ENCODE data around the gene RPGRIP1. TPM values are rescaled to one million over a fixed set of nuclear protein-coding genes. Genes with fewer than 3 reads are reported as not detected.
"Not testable (repeated sequence)": the region's sequence is repeated elsewhere in the genome, so short reads cannot be mapped to it uniquely, and the experiment has no call there.

RPGRIP1 gene
- total RNA-seq, 2 experiments from 2014 or later, result not detected

DNA sequence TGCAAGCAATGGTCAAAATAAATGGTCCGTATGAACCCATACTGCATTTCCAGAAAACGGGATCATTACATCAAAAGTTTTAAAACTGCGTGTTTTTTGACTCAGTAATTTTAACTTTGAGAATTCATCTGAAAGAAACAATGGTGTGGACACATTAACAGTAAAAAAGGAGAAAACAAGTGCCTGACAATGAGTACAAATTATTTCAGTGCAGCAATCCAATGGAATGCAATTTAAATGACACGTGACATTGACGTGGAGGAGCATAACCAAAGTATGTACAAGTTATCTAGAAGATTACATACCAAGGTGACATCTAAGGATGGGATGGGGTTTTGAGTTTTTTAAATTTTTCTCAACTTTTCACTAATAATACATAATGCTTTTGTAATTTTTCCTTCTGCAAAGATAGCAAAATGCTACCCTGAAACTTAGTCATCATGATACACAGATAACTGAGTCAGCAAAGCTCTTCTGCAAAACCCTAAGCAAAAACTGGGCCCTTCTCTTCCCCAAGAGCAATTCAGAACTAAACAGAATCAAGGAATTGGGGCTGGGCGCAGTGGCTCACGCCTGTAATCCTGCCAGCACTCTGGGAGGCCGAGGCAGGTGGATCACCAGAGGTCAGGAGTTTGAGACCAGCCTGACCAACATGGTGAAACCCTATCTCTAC, 31.0 kb upstream of the RPGRIP1 start:
- Mint-ChIP-seq H3K4me1 (peaks cover 61% of the 10 kb centered on the region), H3K27me3 (no peaks in the 10 kb centered on the region), H3K9me3 (no peaks in the 10 kb centered on the region), H3K4me3 (no peak overlapping the region), H3K36me3 (ENCODE audit: low read depth) (peaks cover 81% of the 10 kb centered on the region), H3K27ac (no peak overlapping the region)
- POLR2A ChIA-PET, result interaction anchor here (8.4 kb wide), 1 partner anchor 13 kb away, joined by 61 read pairs; no protein-coding TSS in a partner anchor
- CTCF ChIA-PET, result interaction anchor here (0.7 kb wide), 1 partner anchor 327 kb away, joined by 4 read pairs; no protein-coding TSS in a partner anchor
- no peak for DNase-seq

DNA sequence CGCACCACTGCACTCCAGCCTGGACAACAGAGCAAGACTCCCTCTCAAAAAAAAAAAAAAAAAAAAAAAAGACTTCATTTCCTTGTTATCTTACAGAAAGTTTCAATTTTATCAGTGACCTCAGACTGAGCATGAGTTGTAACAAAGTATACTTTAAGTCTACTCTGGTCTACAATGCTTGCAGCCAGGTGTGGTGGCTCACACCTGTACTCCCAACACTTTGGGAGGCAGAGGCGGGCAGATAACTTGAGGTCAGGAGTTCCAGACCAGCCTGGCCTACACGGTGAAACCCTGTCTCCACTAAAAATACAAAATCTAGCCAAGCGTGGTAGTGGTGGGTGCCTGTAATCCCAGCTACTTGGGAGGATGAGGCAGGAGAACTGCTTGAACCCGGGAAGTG, 28.7 kb upstream of the RPGRIP1 start:
- Mint-ChIP-seq H3K27ac (no peak overlapping the region), H3K4me1 (peaks cover 61% of the 10 kb centered on the region), H3K4me3 (no peak overlapping the region), H3K36me3 (ENCODE audit: low read depth) (peaks cover 80% of the 10 kb centered on the region), H3K27me3 (no peaks in the 10 kb centered on the region), H3K9me3 (no peaks in the 10 kb centered on the region)
- CTCF ChIA-PET, result no interaction called here
- POLR2A ChIA-PET, result interaction anchor here (1.8 kb wide), 1 partner anchor 14 kb away, joined by 6 read pairs; no protein-coding TSS in a partner anchor
- no peak for DNase-seq

DNA sequence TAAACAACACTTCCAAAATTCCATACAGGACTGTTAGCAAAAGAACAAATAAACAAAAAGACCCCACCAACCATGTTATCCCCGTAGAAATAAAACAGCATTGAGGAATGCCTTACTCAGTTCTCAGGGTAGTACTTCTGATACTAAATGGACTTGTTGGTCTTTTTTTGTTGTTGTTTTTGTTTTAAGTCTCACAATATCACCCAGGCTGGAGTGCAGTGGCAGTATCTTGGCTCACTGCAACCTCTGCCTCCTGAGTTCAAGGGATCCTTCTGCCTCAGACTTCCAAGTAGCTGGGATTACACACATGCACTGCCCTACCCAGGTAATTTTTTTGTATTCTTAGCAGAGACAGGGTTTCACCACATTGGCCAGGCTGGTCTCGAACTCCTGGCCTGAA, 27.7 kb upstream of the RPGRIP1 start:
- Mint-ChIP-seq H3K27me3 (no peaks in the 10 kb centered on the region), H3K4me3 (no peak overlapping the region), H3K36me3 (ENCODE audit: low read depth) (peaks cover 82% of the 10 kb centered on the region), H3K27ac (no peak overlapping the region), H3K4me1 (peaks cover 67% of the 10 kb centered on the region), H3K9me3 (no peaks in the 10 kb centered on the region)
- no peak for DNase-seq
- ChIA-PET CTCF (no interaction called here), POLR2A (interaction anchor here (1.1 to 6.3 kb wide), 4 partner anchors 8 to 15 kb away, joined by 3 to 64 read pairs (median 3); no protein-coding TSS in a partner anchor)

DNA sequence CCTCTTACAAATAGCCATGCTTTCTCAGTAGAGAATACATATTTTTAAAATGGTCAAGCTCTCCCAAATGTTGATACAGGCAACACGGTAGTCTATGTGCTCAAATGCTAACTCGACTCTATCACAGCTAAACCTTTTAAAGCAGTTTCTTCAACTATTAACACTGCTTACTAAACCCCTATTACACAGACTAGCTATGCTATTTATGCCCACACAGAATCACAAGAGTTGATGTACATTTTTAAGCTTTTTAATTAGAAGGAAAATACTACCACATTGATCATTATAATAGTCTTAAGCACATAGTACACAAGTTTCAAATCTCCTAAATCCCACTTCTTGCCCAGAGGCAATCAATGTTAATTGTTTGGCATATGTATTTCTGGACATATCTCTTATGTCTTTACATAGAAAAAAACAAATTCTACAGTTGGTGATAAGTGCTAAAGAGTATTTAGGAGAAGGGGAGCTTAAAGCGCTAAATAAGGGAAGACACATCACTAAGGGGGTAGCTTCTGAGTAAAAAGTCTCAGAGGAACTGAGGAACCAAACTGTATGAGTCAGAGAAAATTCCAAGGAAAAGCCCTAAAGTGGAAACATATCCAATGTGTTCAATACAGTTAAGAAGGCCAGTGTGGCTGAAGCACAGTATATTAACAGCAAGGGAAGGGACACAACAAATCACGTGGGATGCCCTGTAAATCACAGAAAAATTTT, 24.3 kb upstream of the RPGRIP1 start:
- H3K4me1 Mint-ChIP-seq, result peaks cover 73% of the 10 kb centered on the region
- no peaks in the 10 kb centered on the region for H3K27me3 Mint-ChIP-seq
- CTCF ChIA-PET, result interaction anchor here (0.7 to 2.3 kb wide), 5 partner anchors 9 to 222 kb away, joined by 3 to 5 read pairs (median 5); no protein-coding TSS in a partner anchor

DNA sequence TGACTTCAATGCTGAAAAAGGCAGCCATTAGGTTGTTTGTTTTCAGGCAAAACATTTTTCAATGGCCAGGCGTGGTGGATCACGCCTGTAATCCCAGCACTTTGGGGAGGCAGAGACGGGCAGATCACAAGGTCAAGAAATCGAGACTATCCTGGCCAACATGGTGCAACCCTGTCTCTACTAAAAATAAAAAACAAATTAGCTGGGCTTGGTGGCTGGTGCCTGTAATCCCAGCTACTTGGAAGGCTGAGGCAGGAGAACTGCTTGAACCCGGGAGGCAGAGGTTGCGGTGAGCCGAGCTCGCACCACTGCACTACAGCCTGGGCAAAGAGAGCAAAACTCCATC, 23.8 kb upstream of the RPGRIP1 start:
- POLR2A ChIA-PET, result interaction anchor here (0.8 to 6.3 kb wide), 7 partner anchors 9 to 128 kb away, joined by 3 to 76 read pairs (median 10); partner anchors contain the start of gene SUPT16H
- H3K27me3 Mint-ChIP-seq, H3K27ac Mint-ChIP-seq, DNase-seq, H3K9me3 Mint-ChIP-seq, H3K4me3 Mint-ChIP-seq: not testable (repeated sequence)
- CTCF ChIA-PET, result interaction anchor here (1.2 to 2.3 kb wide), 3 partner anchors 9 to 221 kb away, joined by 3 to 5 read pairs (median 5); no protein-coding TSS in a partner anchor
- Mint-ChIP-seq H3K4me1 (peaks cover 73% of the 10 kb centered on the region), H3K36me3 (ENCODE audit: low read depth) (peaks cover 78% of the 10 kb centered on the region)

More for the DNA sequence above, 24.3 kb upstream of the RPGRIP1 start:
- H3K27ac Mint-ChIP-seq, result peak overlapping the region; percentile 13
- POLR2A ChIA-PET, result interaction anchor here (0.8 to 6.3 kb wide), 6 partner anchors 9 to 129 kb away, joined by 3 to 76 read pairs (median 16); partner anchors contain the start of gene SUPT16H
- H3K4me3 Mint-ChIP-seq, result no peak overlapping the region
- no peaks in the 10 kb centered on the region for H3K9me3 Mint-ChIP-seq
- peaks cover 80% of the 10 kb centered on the region for H3K36me3 Mint-ChIP-seq (ENCODE audit: low read depth)
- no peak for DNase-seq

DNA sequence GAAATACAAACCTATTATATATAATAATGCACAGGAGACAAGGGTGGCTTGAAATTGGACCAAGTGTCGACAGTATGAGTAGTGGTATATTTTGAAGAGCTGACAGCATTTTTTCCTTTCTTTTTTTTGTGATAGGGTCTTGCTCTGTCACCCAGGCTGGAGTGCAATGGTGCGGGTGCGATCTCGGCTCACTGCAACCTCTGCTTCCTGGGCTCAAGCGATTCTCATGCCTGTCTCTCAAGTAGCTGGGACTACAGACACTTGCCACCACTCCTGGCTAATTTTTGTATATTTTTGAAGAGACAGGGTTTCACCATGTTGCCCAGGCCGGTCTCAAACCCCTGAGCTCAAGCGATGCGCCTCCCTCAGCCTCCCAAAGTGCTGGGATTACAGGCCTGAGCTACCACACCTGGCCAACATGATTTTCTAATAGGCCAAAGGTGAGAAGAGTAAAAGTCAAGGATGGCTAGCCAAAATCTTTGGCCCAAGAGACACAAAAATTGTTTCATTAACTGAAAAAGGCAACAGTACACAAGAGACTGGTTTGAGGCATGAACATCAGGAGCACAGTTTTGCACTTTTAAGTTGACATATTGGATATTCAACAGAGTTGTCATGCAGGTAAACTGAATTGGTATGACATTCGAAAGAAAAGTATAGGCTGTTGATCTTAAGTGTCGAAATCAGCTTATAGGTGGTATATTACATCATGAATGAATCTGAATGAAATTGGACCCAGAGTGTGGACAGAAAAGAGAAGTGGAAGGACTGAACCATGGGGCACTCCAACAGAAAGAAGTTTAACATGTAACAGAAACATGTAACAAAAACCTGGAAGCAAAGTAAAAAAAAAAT, 23.1 kb upstream of the RPGRIP1 start:
- Mint-ChIP-seq H3K27me3 (no peaks in the 10 kb centered on the region), H3K4me1 (peaks cover 73% of the 10 kb centered on the region), H3K4me3 (peak overlapping the region; percentile 22), H3K9me3 (no peaks in the 10 kb centered on the region), H3K36me3 (ENCODE audit: low read depth) (peaks cover 78% of the 10 kb centered on the region), H3K27ac (peak overlapping the region; percentile 65)
- POLR2A ChIA-PET, result interaction anchor here (0.7 to 6.3 kb wide), 14 partner anchors 8 to 242 kb away, joined by 3 to 76 read pairs (median 4); partner anchors contain the start of gene SUPT16H
- DNase-seq, result no peak
- CTCF ChIA-PET, result interaction anchor here (0.6 to 2.3 kb wide), 4 partner anchors 15 to 80 kb away, joined by 3 to 5 read pairs (median 4); no protein-coding TSS in a partner anchor

DNA sequence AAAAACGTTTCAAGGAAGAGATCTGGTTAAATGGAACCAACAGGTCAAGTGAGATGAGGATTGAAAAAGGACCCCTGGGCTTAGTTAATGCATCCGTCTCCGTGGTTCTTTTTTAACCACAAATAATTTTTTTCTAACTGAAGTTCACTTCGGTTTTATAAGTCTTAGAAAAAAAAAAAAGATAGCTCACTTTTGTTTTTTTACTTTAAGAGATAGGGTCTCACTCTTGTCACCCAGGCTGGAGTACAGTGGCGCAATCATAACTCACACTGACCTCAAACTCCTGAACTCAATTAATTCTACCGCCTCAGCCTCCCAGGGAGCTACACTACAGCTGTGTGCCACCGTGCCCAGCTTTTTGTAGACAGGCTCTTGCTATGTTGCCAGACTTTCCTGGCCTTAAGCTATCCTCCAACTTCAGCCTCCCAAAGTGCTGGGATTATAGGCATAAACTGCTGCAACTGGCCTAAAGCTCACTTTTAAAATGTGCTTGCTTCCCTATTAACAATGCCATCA, 22.4 kb upstream of the RPGRIP1 start:
- Mint-ChIP-seq H3K27ac (peak overlapping the region; percentile 65), H3K4me3 (peak overlapping the region; percentile 22), H3K4me1 (peaks cover 74% of the 10 kb centered on the region), H3K27me3 (no peaks in the 10 kb centered on the region), H3K9me3 (no peaks in the 10 kb centered on the region), H3K36me3 (ENCODE audit: low read depth) (peaks cover 79% of the 10 kb centered on the region)
- DNase-seq, result no peak
- POLR2A ChIA-PET, result interaction anchor here (0.7 to 6.3 kb wide), 13 partner anchors 8 to 241 kb away, joined by 3 to 76 read pairs (median 4); no protein-coding TSS in a partner anchor
- CTCF ChIA-PET, result interaction anchor here (0.6 to 2.3 kb wide), 3 partner anchors 16 to 38 kb away, joined by 3 to 5 read pairs (median 5); no protein-coding TSS in a partner anchor

DNA sequence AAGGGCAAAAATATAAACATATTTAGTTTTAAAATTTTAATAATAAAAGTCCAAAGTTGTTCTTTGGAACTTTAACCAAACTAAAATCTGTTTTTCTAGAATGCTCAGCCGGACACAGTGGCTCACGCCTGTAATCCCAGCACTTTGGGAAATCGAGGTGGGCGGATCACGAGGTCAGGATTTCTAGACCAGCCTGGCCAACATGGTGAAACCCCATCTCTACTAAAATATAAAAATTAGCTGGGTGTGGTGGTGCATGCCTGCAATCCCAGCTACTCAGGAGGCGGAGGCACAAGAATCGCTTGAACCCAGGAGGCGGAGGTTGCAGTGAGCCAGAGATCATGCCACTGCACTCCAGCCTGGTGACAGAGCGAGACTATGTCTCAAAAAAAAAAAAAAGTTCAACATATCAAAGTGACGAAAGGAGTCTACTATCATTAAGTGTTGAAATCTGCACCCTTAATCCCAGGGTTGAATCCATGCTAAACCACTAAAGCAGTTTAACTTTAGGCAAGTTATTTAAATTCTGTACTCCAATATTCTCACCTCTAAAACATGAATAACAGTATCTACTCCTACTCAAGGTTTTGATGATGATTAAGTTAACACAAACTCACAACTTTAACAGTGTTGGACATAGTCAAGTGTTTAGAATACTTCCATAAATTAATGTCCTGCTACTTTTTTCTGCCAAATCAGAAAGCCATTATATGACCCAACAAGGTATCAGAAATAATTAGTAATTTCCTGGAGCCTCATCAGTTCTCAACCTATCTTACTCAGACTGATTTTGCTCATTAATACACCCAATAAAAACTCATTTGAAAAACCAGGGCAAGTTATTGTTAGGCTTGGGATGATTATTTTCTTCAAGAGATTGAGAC, 21.6 kb upstream of the RPGRIP1 start:
- peak overlapping the region; percentile 1 for H3K4me3 Mint-ChIP-seq
- no peak overlapping the region for H3K27ac Mint-ChIP-seq
- peaks cover 78% of the 10 kb centered on the region for H3K4me1 Mint-ChIP-seq
- DNase-seq, result no peak
- H3K9me3 Mint-ChIP-seq, result no peaks in the 10 kb centered on the region
- peaks cover 81% of the 10 kb centered on the region for H3K36me3 Mint-ChIP-seq (ENCODE audit: low read depth)
- CTCF ChIA-PET, result interaction anchor here (1.0 to 2.3 kb wide), 3 partner anchors 17 to 26 kb away, joined by 3 to 5 read pairs (median 5); no protein-coding TSS in a partner anchor
- no peaks in the 10 kb centered on the region for H3K27me3 Mint-ChIP-seq
- POLR2A ChIA-PET, result interaction anchor here (0.7 to 7.7 kb wide), 11 partner anchors 7 to 240 kb away, joined by 3 to 76 read pairs (median 6); no protein-coding TSS in a partner anchor

DNA sequence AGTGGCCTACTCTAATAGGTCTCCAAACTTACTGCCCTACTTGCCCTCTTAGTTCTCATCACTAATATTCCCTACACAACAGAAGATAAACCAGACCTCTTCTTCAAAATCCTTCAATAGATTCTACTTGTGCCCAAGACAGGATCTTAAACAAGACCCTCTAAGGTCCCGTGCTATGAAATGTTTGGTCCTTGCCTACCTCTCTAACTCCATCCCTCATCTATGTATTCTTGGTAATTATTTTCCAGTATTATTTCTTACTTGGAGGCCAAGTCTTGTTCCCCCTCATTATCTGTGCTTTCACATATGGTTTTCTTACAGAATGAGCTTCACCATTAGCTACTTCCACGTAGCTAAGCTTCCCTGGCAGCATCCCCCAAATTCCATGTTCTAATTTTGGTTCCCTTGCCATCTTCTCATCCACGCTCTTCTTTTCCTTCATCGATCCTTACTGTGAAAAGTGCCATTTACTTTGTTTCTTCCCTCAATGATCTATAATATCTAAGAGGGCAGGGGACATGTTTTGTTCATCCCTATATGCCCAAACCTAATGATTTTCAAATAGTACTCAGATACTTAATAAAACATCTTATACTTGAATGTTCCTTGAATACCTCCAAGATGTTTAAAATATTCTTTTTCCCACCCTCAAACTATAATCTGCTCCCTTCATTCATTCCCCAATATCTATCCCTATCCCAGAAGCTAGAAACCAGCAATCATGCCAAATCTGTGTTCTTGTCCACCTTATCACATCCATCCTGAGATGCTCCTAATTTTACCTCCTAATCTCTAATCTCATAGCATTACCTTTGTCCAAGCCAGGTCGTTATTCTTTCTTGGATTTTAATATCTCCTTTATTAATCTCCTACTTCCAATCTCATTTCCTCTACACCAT, 20.7 kb upstream of the RPGRIP1 start:
- peaks cover 82% of the 10 kb centered on the region for H3K4me1 Mint-ChIP-seq
- H3K36me3 Mint-ChIP-seq (ENCODE audit: low read depth), result peaks cover 82% of the 10 kb centered on the region
- ChIA-PET POLR2A (interaction anchor here (7.7 kb wide), 1 partner anchor 14 kb away, joined by 61 read pairs; no protein-coding TSS in a partner anchor), CTCF (interaction anchor here (1.3 kb wide), 1 partner anchor 17 kb away, joined by 3 read pairs; no protein-coding TSS in a partner anchor)
- no peaks in the 10 kb centered on the region for H3K27me3 Mint-ChIP-seq
- no peak for DNase-seq
- H3K27ac Mint-ChIP-seq, result peak overlapping the region; percentile 3
- peak overlapping the region; percentile 1 for H3K4me3 Mint-ChIP-seq
- no peaks in the 10 kb centered on the region for H3K9me3 Mint-ChIP-seq

DNA sequence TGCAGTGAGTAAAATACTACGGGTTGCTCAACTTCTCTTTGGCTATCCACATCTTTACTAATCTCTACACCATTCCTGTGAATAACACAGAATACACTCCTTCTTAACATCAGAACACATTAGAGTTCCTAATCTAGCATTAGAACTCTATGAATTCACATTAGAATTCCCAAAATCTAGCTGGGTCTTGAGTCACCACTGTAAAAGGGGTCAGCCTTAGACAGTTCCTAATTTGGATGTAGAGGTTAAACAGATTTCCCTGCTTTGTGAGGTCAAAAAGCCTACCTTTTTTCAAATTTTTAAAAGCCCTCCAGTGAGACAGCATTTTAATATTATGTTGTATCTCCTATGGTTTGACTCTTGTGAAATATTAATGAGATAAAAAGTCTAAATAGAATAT, 18.1 kb upstream of the RPGRIP1 start:
- Mint-ChIP-seq H3K4me1 (peaks cover 87% of the 10 kb centered on the region), H3K27ac (peak overlapping the region; percentile 21), H3K4me3 (no peak overlapping the region), H3K36me3 (ENCODE audit: low read depth) (peaks cover 88% of the 10 kb centered on the region), H3K9me3 (no peaks in the 10 kb centered on the region), H3K27me3 (no peaks in the 10 kb centered on the region)
- DNase-seq, result no peak
- CTCF ChIA-PET, result no interaction called here
- POLR2A ChIA-PET, result interaction anchor here (0.7 to 7.8 kb wide), 10 partner anchors 6 to 249 kb away, joined by 3 to 76 read pairs (median 5); partner anchors contain the start of gene METTL3
